ENCODE data around the gene BCL11B.

Gene BCL11B

DNA sequence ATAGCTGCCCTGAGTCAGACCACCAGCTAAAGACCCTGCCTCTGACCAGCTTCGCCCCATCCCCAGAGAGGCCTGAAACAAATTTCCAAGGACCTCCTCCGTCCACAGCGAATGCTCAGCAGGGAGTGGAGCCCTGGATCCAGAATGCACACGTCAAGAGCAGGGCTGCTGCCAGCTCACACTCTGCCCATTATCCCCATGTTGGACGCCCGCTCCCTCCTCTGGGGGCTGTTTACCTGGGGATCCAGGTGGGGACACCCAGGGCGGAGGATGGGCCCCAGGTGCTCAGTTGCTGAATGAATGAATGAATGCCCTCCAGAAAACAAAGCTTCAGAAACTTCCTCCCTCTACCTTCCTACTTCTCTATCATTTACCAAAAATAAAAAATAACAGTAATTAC, 18.1 kb downstream of the BCL11B start:
- H3K27ac ChIP-seq (ENCODE audit: insufficient read depth in 1 of 2, low read depth in 1 of 2, low read length in 2 of 2, poor library complexity in 1 of 2, severe bottlenecking in 2 of 2), result no peak overlapping the region
- CTCF ChIA-PET, result no interaction called here
- no peaks in the 10 kb centered on the region for H3K4me1 ChIP-seq (ENCODE audit: control extremely low read depth in 1 of 4, control insufficient read depth in 4 of 4, insufficient read depth in 4 of 4, low read length in 3 of 4)
- no peak for DNase-seq
- peaks cover 0 to 81% (median 20%) of the 10 kb centered on the region in 5 experiments for H3K27me3 ChIP-seq (replicated peaks in 2 of 5; ENCODE audit: control insufficient read depth in 4 of 5, insufficient read depth in 5 of 5, low read length in 4 of 5)
- POLR2A ChIA-PET, result no interaction called here
- peaks cover 0 to 2% (median 0%) of the 10 kb centered on the region in 5 experiments for H3K9me3 ChIP-seq (ENCODE audit: control extremely low read depth in 1 of 5, control insufficient read depth in 4 of 5, insufficient read depth in 2 of 5, low read depth in 1 of 5, low read length in 4 of 5)
- 86% methylated on average over 5 of the region's 7 CpGs for WGBS (ENCODE audit: insufficient coverage)
- no peak overlapping the region for H3K4me3 ChIP-seq (ENCODE audit: control insufficient read depth in 1 of 7, extremely low read depth in 1 of 7, insufficient read depth in 4 of 7, low read depth in 2 of 7, low read length in 6 of 7)
- no peaks in the 10 kb centered on the region for H3K36me3 ChIP-seq (ENCODE audit: control insufficient read depth in 4 of 4, insufficient read depth in 4 of 4, low read length in 3 of 4)

DNA sequence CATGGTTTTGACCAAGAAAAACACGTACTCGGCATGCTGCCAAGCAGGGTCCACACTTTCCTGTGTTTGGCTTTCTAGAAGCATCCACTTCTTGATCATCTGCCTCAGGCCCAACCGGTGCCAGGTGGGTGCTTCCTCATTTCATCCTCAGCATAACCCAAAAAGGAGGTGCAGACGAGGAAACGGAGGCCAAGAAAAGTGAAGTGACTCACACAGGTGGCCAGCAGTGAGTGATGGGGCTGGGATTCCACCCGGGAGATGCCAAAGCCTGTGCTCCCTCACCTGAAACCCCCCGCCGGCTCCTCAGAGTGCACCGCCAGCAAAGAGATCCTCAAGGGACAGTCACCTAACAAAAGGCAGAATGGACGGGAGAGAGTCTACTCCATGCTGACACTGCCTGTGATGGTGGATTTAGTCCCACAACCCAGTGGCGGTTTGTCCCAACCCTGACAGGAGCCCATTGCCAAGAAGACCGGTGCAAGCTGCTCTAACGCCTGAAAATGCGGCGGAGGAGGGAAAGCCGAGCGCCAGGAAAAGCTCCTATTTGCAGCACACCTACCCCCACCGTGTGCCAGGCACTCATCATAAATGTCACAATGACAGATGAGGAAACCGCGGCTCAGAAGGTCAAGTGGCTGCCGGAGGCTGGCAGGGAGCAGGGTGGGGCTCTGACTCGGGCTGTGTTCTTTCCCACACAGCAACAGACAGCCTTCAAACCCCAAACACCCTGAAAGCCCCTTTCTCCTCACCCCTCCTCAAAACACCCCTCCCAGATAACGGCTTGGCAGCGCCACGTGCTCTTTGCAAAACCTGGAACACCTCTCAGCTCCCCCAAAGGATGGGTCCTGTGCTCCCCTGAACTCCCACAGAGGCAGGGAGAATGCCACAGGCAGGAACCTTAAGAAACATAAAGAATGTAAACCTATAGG, 18.8 kb downstream of the BCL11B start:
- H3K27me3 ChIP-seq (replicated peaks in 2 of 5; ENCODE audit: control insufficient read depth in 4 of 5, insufficient read depth in 5 of 5, low read length in 4 of 5), result peaks cover 0 to 81% (median 19%) of the 10 kb centered on the region in 5 experiments
- CTCF ChIA-PET, result interaction anchor here (1.4 kb wide), 1 partner anchor 12 kb away, joined by 4 read pairs; no protein-coding TSS in a partner anchor
- no peak overlapping the region for H3K4me3 ChIP-seq (ENCODE audit: control insufficient read depth in 1 of 7, extremely low read depth in 1 of 7, insufficient read depth in 4 of 7, low read depth in 2 of 7, low read length in 6 of 7)
- DNase-seq, result no peak
- POLR2A ChIA-PET, result no interaction called here
- H3K4me1 ChIP-seq (ENCODE audit: control extremely low read depth in 1 of 4, control insufficient read depth in 4 of 4, insufficient read depth in 4 of 4, low read length in 3 of 4), result no peaks in the 10 kb centered on the region
- 56% methylated on average over 24 of the region's 25 CpGs for WGBS (ENCODE audit: insufficient coverage)
- peaks cover 0 to 2% (median 0%) of the 10 kb centered on the region in 5 experiments for H3K9me3 ChIP-seq (ENCODE audit: control extremely low read depth in 1 of 5, control insufficient read depth in 4 of 5, insufficient read depth in 2 of 5, low read depth in 1 of 5, low read length in 4 of 5)
- no peaks in the 10 kb centered on the region for H3K36me3 ChIP-seq (ENCODE audit: control insufficient read depth in 4 of 4, insufficient read depth in 4 of 4, low read length in 3 of 4)
- no peak overlapping the region for H3K27ac ChIP-seq (ENCODE audit: insufficient read depth in 1 of 2, low read depth in 1 of 2, low read length in 2 of 2, poor library complexity in 1 of 2, severe bottlenecking in 2 of 2)

DNA sequence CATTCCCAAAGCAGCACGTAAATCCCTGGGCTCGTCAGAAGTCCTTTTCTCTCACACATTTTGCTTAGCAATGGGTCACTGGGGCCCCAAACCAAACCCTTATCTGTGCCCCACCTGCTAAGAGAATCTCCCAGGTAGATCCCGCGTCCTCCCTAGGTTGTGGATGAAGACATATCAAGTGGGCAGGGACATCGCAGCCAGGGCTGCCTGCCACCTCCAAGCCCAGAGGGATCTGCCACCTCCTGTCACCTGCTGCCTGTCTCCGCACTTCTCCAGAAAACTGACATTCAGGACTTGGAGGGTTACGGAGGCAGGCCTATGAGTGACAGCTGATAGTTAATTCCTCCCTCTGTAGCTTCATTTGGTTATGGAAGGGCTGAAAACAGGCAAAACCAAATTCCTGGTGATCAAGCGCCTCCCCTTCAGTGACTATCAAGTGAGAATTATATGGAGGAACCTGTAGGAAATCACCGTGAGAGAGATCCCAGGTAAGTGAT, 19.5 kb downstream of the BCL11B start:
- Histone ChIP-seq H3K4me3 (ENCODE audit: control insufficient read depth in 1 of 7, extremely low read depth in 1 of 7, insufficient read depth in 4 of 7, low read depth in 2 of 7, low read length in 6 of 7) (no peak overlapping the region), H3K36me3 (ENCODE audit: control insufficient read depth in 4 of 4, insufficient read depth in 4 of 4, low read length in 3 of 4) (no peaks in the 10 kb centered on the region), H3K4me1 (ENCODE audit: control extremely low read depth in 1 of 4, control insufficient read depth in 4 of 4, insufficient read depth in 4 of 4, low read length in 3 of 4) (no peaks in the 10 kb centered on the region), H3K27me3 (replicated peaks in 2 of 5; ENCODE audit: control insufficient read depth in 4 of 5, insufficient read depth in 5 of 5, low read length in 4 of 5) (peaks cover 0 to 81% (median 17%) of the 10 kb centered on the region in 5 experiments), H3K9me3 (ENCODE audit: control extremely low read depth in 1 of 5, control insufficient read depth in 4 of 5, insufficient read depth in 2 of 5, low read depth in 1 of 5, low read length in 4 of 5) (peaks cover 0 to 2% (median 0%) of the 10 kb centered on the region in 5 experiments), H3K27ac (ENCODE audit: insufficient read depth in 1 of 2, low read depth in 1 of 2, low read length in 2 of 2, poor library complexity in 1 of 2, severe bottlenecking in 2 of 2) (no peak overlapping the region)
- no peak for DNase-seq
- POLR2A ChIA-PET, result no interaction called here
- CTCF ChIA-PET, result interaction anchor here (1.4 kb wide), 1 partner anchor 13 kb away, joined by 4 read pairs; no protein-coding TSS in a partner anchor
- WGBS (ENCODE audit: insufficient coverage), result 95% methylated on average over 4 of the region's 9 CpGs

DNA sequence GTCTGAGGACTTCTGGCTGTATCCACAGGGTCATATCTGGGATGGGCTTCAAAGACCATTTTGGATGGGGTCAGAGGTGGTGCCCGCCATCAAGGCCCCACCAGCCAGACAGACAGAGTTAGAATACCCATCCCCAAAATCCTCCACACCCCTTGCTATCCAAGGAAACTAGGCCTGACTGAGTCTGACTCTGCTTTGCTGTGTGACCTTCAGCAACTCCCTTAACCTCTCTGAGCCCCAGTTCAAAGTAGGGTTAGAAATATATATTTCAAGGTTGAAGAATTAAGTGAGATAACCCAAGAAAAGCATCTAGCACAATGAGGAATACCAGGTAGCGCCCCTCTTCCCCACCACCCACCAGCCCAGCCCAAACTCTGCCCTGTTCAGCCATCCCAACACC, 20.3 kb downstream of the BCL11B start:
- no peaks in the 10 kb centered on the region for H3K36me3 ChIP-seq (ENCODE audit: control insufficient read depth in 4 of 4, insufficient read depth in 4 of 4, low read length in 3 of 4)
- H3K4me1 ChIP-seq (ENCODE audit: control extremely low read depth in 1 of 4, control insufficient read depth in 4 of 4, insufficient read depth in 4 of 4, low read length in 3 of 4), result no peaks in the 10 kb centered on the region
- DNase-seq, result no peak
- no peak overlapping the region for H3K4me3 ChIP-seq (ENCODE audit: control insufficient read depth in 1 of 7, extremely low read depth in 1 of 7, insufficient read depth in 4 of 7, low read depth in 2 of 7, low read length in 6 of 7)
- POLR2A ChIA-PET, result no interaction called here
- peaks cover 4 to 81% (median 23%) of the 10 kb centered on the region in 5 experiments for H3K27me3 ChIP-seq (replicated peaks in 2 of 5; ENCODE audit: control insufficient read depth in 4 of 5, insufficient read depth in 5 of 5, low read length in 4 of 5)
- CTCF ChIA-PET, result interaction anchor here (1.4 kb wide), 1 partner anchor 14 kb away, joined by 4 read pairs; no protein-coding TSS in a partner anchor
- 100% methylated on average over 1 of the region's 2 CpGs for WGBS (ENCODE audit: insufficient coverage)
- peaks cover 0 to 2% (median 0%) of the 10 kb centered on the region in 5 experiments for H3K9me3 ChIP-seq (ENCODE audit: control extremely low read depth in 1 of 5, control insufficient read depth in 4 of 5, insufficient read depth in 2 of 5, low read depth in 1 of 5, low read length in 4 of 5)
- H3K27ac ChIP-seq (ENCODE audit: insufficient read depth in 1 of 2, low read depth in 1 of 2, low read length in 2 of 2, poor library complexity in 1 of 2, severe bottlenecking in 2 of 2), result no peak overlapping the region

DNA sequence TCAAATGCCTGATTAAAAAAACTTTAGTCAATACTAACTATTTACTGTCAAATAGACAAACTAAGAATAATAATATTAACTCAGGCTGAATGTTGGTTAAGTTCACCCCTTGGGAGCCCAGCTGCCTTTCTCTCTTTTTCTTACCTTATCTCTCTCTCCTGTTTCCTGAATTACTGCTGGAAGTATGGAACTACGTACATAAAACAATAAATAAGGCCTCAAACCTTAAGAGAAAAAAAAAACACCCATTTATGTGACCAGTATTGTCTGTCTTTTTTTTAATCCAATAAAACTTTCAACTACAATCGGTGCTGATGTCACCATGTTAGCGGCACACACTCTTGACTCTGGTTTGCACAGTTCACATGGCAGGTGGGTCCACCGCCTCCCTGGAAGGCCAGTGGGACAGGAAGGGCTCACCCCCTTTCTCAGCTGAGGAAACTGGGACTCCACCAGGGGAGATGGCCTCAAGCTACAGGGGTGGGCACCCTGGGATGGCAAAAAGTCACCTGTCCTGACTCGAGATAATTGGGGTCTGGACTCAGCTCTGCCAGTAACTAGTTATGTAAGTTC, 21.3 kb downstream of the BCL11B start:
- CTCF ChIA-PET, result no interaction called here
- peaks cover 0 to 2% (median 0%) of the 10 kb centered on the region in 5 experiments for H3K9me3 ChIP-seq (ENCODE audit: control extremely low read depth in 1 of 5, control insufficient read depth in 4 of 5, insufficient read depth in 2 of 5, low read depth in 1 of 5, low read length in 4 of 5)
- H3K27me3 ChIP-seq (replicated peaks in 2 of 5; ENCODE audit: control insufficient read depth in 4 of 5, insufficient read depth in 5 of 5, low read length in 4 of 5), result peaks cover 4 to 82% (median 23%) of the 10 kb centered on the region in 5 experiments
- no peak overlapping the region for H3K4me3 ChIP-seq (ENCODE audit: control insufficient read depth in 1 of 7, extremely low read depth in 1 of 7, insufficient read depth in 4 of 7, low read depth in 2 of 7, low read length in 6 of 7)
- WGBS (ENCODE audit: insufficient coverage), result 89% methylated on average over 4 of the region's 5 CpGs
- POLR2A ChIA-PET, result no interaction called here
- peaks cover 0 to 8% (median 3%) of the 10 kb centered on the region in 4 experiments for H3K4me1 ChIP-seq (ENCODE audit: control extremely low read depth in 1 of 4, control insufficient read depth in 4 of 4, insufficient read depth in 4 of 4, low read length in 3 of 4)
- H3K36me3 ChIP-seq (ENCODE audit: control insufficient read depth in 4 of 4, insufficient read depth in 4 of 4, low read length in 3 of 4), result no peaks in the 10 kb centered on the region
- no peak overlapping the region for H3K27ac ChIP-seq (ENCODE audit: insufficient read depth in 1 of 2, low read depth in 1 of 2, low read length in 2 of 2, poor library complexity in 1 of 2, severe bottlenecking in 2 of 2)
- DNase-seq, result no peak

DNA sequence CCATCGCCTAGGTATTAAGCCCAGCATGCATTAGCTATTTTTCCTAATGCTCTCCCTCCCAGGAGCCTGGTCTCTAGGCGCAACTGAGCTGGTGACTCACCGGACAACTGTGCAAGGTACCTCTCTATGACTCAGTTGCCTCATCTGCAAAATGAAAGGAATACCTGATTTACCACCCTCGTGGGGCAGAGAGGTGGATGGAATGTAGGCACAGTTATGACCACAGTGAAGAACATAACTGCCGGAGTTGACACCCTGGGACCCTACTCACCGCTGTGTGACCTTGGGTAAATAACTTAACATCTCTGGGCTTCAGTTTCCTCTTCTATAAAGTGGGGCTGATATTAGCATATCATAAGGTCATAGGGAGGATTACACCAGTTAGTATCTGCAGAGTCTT, 22.6 kb downstream of the BCL11B start:
- CTCF ChIA-PET, result interaction anchor here (0.6 to 1.4 kb wide), 2 partner anchors 17 to 79 kb away, joined by 3 to 4 read pairs; no protein-coding TSS in a partner anchor
- H3K4me1 ChIP-seq (ENCODE audit: control extremely low read depth in 1 of 4, control insufficient read depth in 4 of 4, insufficient read depth in 4 of 4, low read length in 3 of 4), result peaks cover 0 to 8% (median 3%) of the 10 kb centered on the region in 4 experiments

More for the DNA sequence above, 22.6 kb downstream of the BCL11B start:
- Histone ChIP-seq H3K9me3 (ENCODE audit: control extremely low read depth in 1 of 5, control insufficient read depth in 4 of 5, insufficient read depth in 2 of 5, low read depth in 1 of 5, low read length in 4 of 5) (peaks cover 0 to 2% (median 0%) of the 10 kb centered on the region in 5 experiments), H3K4me3 (ENCODE audit: control insufficient read depth in 1 of 7, extremely low read depth in 1 of 7, insufficient read depth in 4 of 7, low read depth in 2 of 7, low read length in 6 of 7) (no peak overlapping the region), H3K27me3 (replicated peaks in 2 of 5; ENCODE audit: control insufficient read depth in 4 of 5, insufficient read depth in 5 of 5, low read length in 4 of 5) (peaks cover 4 to 88% (median 28%) of the 10 kb centered on the region in 5 experiments), H3K27ac (ENCODE audit: insufficient read depth in 1 of 2, low read depth in 1 of 2, low read length in 2 of 2, poor library complexity in 1 of 2, severe bottlenecking in 2 of 2) (no peak overlapping the region), H3K36me3 (ENCODE audit: control insufficient read depth in 4 of 4, insufficient read depth in 4 of 4, low read length in 3 of 4) (no peaks in the 10 kb centered on the region)
- DNase-seq, result no peak
- POLR2A ChIA-PET, result no interaction called here
- 100% methylated on average over 4 of the region's 6 CpGs for WGBS (ENCODE audit: insufficient coverage)
